Left lobe of liver (tissue), 2 donors: ENCODE data around the gene OSBPL8. TPM values are rescaled to one million over a fixed set of nuclear protein-coding genes. Genes with fewer than 3 reads are reported as not detected.

Experiments
- ATAC-seq: fragments of 200-7000 bp; cut with Tn5 transposase; one replicate; pipeline ENCODE4 v1.9.1; 2020; ENCODE audit warnings: mild to moderate bottlenecking, moderate library complexity
- DNase-seq: peaks from one replicate; pipeline ENCODE4 v3.0.0-alpha.2; 2020; ENCODE audit warnings: low spot score
- total RNA-seq: library from RNA; stranded (reverse); gene quantifications from one replicate; pipeline ENCODE4 v1.2.1, GENCODE V29; 2021
- donor health status: DM: no; HTN: no; CAD: no; lungs with moderate emphysema.
- donor health status: DM: no; HTN: yes; CAD: no.

OSBPL8 gene
- total RNA-seq, 1 donor from 2014 or later, result 23.2 TPM

GRCh38 chr12:76471579-76471978, 88.0 kb downstream of the OSBPL8 start:
- DNase-seq, result no peak

GRCh38 chr12:76470028-76470939, 89.3 kb downstream of the OSBPL8 start:
- no peak for DNase-seq
- no peak for ATAC-seq

More at GRCh38 chr12:76471579-76471978, 88.0 kb downstream of the OSBPL8 start:
- ATAC-seq, result no peak

GRCh38 chr12:76464631-76465166, 94.9 kb downstream of the OSBPL8 start:
- ATAC-seq, result no peak

GRCh38 chr12:76462668-76463224, 96.8 kb downstream of the OSBPL8 start:
- ATAC-seq (no peak), DNase-seq (no peak)

More at GRCh38 chr12:76464631-76465166, 94.9 kb downstream of the OSBPL8 start:
- no peak for DNase-seq

GRCh38 chr12:76460807-76461206, 98.8 kb downstream of the OSBPL8 start:
- no peak for ATAC-seq

GRCh38 chr12:76457818-76458217, 101.8 kb downstream of the OSBPL8 start:
- no peak for ATAC-seq
- no peak for DNase-seq

More at GRCh38 chr12:76460807-76461206, 98.8 kb downstream of the OSBPL8 start:
- no peak for DNase-seq

- ATAC-seq (no peak), DNase-seq (no peak)
Observed at GRCh38 chr12:76457010-76457409, 102.6 kb downstream of the OSBPL8 start.

GRCh38 chr12:76455582-76456345, 103.8 kb downstream of the OSBPL8 start:
- DNase-seq, result no peak
- ATAC-seq, result peak; percentile 95

- peak; percentile 79 for ATAC-seq
Observed at GRCh38 chr12:76451528-76451927, 108.0 kb downstream of the OSBPL8 start.

GRCh38 chr12:76450690-76451089, 108.9 kb downstream of the OSBPL8 start:
- no peak for ATAC-seq
- no peak for DNase-seq

More at GRCh38 chr12:76451528-76451927, 108.0 kb downstream of the OSBPL8 start:
- DNase-seq, result no peak

- ATAC-seq (no peak), DNase-seq (no peak)
Observed at GRCh38 chr12:76449993-76450392, 109.6 kb downstream of the OSBPL8 start.

- DNase-seq, result no peak
- no peak for ATAC-seq
Observed at GRCh38 chr12:76449583-76449982, 110.0 kb downstream of the OSBPL8 start.

- ATAC-seq (no peak), DNase-seq (no peak)
Observed at GRCh38 chr12:76449016-76449415, 110.6 kb downstream of the OSBPL8 start.

GRCh38 chr12:76446090-76446489, 113.5 kb downstream of the OSBPL8 start:
- DNase-seq (no peak), ATAC-seq (no peak)

- ATAC-seq (no peak), DNase-seq (no peak)
Observed at GRCh38 chr12:76445462-76445861, 114.1 kb downstream of the OSBPL8 start.

GRCh38 chr12:76444408-76444984, 115.1 kb downstream of the OSBPL8 start:
- DNase-seq (no peak), ATAC-seq (no peak)

GRCh38 chr12:76441016-76441415, 118.6 kb downstream of the OSBPL8 start:
- no peak for DNase-seq

GRCh38 chr12:76432733-76433132, 126.8 kb downstream of the OSBPL8 start:
- DNase-seq, result no peak
- no peak for ATAC-seq

More at GRCh38 chr12:76441016-76441415, 118.6 kb downstream of the OSBPL8 start:
- no peak for ATAC-seq

GRCh38 chr12:76428117-76428516, 131.5 kb downstream of the OSBPL8 start:
- no peak for ATAC-seq
- DNase-seq, result no peak

GRCh38 chr12:76426160-76426559, 133.4 kb downstream of the OSBPL8 start:
- DNase-seq (no peak), ATAC-seq (no peak)

- ATAC-seq (no peak), DNase-seq (no peak)
Observed at GRCh38 chr12:76424941-76425340, 134.6 kb downstream of the OSBPL8 start.
